H1 (cell line): ENCODE measurements around the gene CMC4. TPM values are rescaled to one million over a fixed set of nuclear protein-coding genes. Genes with fewer than 3 reads are reported as not detected.

Source experiments
- RAD21 ChIP-seq, 2 experiments: IDR thresholded peaks in 1 of 2; conservative IDR thresholded peaks in 1 of 2; 2 replicates each; pipeline ENCODE4 v1.6.1; 2011; ENCODE audit warnings: low read depth in 2 of 2, low read length in 2 of 2, improper control_type of control experiment in 1 of 2, inconsistent platforms in 1 of 2, mild to moderate bottlenecking in 1 of 2, moderate library complexity in 1 of 2
- SIRT6 ChIP-seq: IDR thresholded peaks from one replicate; pipeline ENCODE4 v1.7.1; 2012; ENCODE audit warnings: low read length, inconsistent platforms
- SIX5 ChIP-seq: IDR thresholded peaks from 2 replicates; pipeline ENCODE4 v1.6.1; 2011; ENCODE audit warnings: mild to moderate bottlenecking, low read depth, low read length
- polyA plus RNA-seq, 7 experiments: library from polyadenylated mRNA; depleted of rRNA in 3 of 7; stranded (reverse) in 5 of 7; unstranded in 2 of 7; fragments of >200 nt in 5 of 7; fragments of 200-250 nt in 2 of 7; gene quantifications; 1 replicate in 5 of 7; 2 replicates in 1 of 7; 4 replicates in 1 of 7; pipeline versions ENCODE4 v1.2.1 to v1.2.3, GENCODE V29; 2011 to 2013; ENCODE audit warnings: missing spikeins in 2 of 7, mixed read lengths in 2 of 7
- total RNA-seq: library from RNA; stranded (reverse); fragmentation: NEBNext Ultra II Directional; extraction: Animal tissue kit (Norgen Biotek cat#: 25700); gene quantifications from 2 replicates; pipeline ENCODE4 v1.2.1, GENCODE V29; 2021
- TF ChIP-seq, protein P1 (sequence below): fragments of 300-600 bp; sonication (generic); IDR thresholded peaks from 2 replicates; pipeline ENCODE4 v1.7.1; 2012; ENCODE audit warnings: low read length, moderate library complexity, mild to moderate bottlenecking, inconsistent platforms; ENCODE audit not compliant: insufficient replicate concordance

The CMC4 gene
- total and polyA plus RNA-seq, 2 of the 8 experiments (the other 6 are each of a cell fraction or from before 2014, with no cell fraction given) = 6.0 to 8.8 TPM

GRCh38 chrX:155112171-155112570 is 41.2 kb upstream of the CMC4 start (continued):
- TF ChIP-seq, protein P1, sequence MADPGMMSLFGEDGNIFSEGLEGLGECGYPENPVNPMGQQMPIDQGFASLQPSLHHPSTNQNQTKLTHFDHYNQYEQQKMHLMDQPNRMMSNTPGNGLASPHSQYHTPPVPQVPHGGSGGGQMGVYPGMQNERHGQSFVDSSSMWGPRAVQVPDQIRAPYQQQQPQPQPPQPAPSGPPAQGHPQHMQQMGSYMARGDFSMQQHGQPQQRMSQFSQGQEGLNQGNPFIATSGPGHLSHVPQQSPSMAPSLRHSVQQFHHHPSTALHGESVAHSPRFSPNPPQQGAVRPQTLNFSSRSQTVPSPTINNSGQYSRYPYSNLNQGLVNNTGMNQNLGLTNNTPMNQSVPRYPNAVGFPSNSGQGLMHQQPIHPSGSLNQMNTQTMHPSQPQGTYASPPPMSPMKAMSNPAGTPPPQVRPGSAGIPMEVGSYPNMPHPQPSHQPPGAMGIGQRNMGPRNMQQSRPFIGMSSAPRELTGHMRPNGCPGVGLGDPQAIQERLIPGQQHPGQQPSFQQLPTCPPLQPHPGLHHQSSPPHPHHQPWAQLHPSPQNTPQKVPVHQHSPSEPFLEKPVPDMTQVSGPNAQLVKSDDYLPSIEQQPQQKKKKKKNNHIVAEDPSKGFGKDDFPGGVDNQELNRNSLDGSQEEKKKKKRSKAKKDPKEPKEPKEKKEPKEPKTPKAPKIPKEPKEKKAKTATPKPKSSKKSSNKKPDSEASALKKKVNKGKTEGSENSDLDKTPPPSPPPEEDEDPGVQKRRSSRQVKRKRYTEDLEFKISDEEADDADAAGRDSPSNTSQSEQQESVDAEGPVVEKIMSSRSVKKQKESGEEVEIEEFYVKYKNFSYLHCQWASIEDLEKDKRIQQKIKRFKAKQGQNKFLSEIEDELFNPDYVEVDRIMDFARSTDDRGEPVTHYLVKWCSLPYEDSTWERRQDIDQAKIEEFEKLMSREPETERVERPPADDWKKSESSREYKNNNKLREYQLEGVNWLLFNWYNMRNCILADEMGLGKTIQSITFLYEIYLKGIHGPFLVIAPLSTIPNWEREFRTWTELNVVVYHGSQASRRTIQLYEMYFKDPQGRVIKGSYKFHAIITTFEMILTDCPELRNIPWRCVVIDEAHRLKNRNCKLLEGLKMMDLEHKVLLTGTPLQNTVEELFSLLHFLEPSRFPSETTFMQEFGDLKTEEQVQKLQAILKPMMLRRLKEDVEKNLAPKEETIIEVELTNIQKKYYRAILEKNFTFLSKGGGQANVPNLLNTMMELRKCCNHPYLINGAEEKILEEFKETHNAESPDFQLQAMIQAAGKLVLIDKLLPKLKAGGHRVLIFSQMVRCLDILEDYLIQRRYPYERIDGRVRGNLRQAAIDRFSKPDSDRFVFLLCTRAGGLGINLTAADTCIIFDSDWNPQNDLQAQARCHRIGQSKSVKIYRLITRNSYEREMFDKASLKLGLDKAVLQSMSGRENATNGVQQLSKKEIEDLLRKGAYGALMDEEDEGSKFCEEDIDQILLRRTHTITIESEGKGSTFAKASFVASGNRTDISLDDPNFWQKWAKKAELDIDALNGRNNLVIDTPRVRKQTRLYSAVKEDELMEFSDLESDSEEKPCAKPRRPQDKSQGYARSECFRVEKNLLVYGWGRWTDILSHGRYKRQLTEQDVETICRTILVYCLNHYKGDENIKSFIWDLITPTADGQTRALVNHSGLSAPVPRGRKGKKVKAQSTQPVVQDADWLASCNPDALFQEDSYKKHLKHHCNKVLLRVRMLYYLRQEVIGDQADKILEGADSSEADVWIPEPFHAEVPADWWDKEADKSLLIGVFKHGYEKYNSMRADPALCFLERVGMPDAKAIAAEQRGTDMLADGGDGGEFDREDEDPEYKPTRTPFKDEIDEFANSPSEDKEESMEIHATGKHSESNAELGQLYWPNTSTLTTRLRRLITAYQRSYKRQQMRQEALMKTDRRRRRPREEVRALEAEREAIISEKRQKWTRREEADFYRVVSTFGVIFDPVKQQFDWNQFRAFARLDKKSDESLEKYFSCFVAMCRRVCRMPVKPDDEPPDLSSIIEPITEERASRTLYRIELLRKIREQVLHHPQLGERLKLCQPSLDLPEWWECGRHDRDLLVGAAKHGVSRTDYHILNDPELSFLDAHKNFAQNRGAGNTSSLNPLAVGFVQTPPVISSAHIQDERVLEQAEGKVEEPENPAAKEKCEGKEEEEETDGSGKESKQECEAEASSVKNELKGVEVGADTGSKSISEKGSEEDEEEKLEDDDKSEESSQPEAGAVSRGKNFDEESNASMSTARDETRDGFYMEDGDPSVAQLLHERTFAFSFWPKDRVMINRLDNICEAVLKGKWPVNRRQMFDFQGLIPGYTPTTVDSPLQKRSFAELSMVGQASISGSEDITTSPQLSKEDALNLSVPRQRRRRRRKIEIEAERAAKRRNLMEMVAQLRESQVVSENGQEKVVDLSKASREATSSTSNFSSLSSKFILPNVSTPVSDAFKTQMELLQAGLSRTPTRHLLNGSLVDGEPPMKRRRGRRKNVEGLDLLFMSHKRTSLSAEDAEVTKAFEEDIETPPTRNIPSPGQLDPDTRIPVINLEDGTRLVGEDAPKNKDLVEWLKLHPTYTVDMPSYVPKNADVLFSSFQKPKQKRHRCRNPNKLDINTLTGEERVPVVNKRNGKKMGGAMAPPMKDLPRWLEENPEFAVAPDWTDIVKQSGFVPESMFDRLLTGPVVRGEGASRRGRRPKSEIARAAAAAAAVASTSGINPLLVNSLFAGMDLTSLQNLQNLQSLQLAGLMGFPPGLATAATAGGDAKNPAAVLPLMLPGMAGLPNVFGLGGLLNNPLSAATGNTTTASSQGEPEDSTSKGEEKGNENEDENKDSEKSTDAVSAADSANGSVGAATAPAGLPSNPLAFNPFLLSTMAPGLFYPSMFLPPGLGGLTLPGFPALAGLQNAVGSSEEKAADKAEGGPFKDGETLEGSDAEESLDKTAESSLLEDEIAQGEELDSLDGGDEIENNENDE = no peak
- TF ChIP-seq SIX5 (no peak), SIRT6 (no peak), RAD21 (IDR thresholded peaks at IDR 0.05 in 1 of 2, conservative IDR thresholded peaks at IDR 0.05 in 1 of 2; ENCODE audit: low read depth in 2 of 2, low read length in 2 of 2) (no peak)
